Peyer's patch (tissue), 4 donors: ENCODE results near the gene PCED1B. TPM values are rescaled to one million over a fixed set of nuclear protein-coding genes. Genes with fewer than 3 reads are reported as not detected.

Source experiments
- DNase-seq, 3 donors: peaks; one replicate each; pipeline ENCODE4 v3.0.0-alpha.2; 2017 to 2019
- H3K27ac ChIP-seq, 4 donors: fragments of 200-600 bp; sonication (generic); one replicate each; pipeline ENCODE4 v1.5.1; 2016 to 2019
- H3K27me3 ChIP-seq, 2 donors: fragments of 200-600 bp; sonication (generic); one replicate each; pipeline ENCODE4 v1.5.1; 2019
- H3K36me3 ChIP-seq, 3 donors: fragments of 200-600 bp; sonication (generic); one replicate each; pipeline ENCODE4 v1.5.1; 2016 to 2019
- H3K4me1 ChIP-seq, 4 donors: fragments of 200-600 bp; sonication (generic); one replicate each; pipeline ENCODE4 v1.5.1; 2016 to 2019
- H3K4me3 ChIP-seq, 4 donors: fragments of 200-600 bp; sonication (generic); 1 replicate in 3 of 4; 2 replicates in 1 of 4; pipeline ENCODE4 v1.5.1; 2016 to 2019; ENCODE audit warnings: mild to moderate bottlenecking in 1 of 4
- H3K9me3 ChIP-seq, 4 donors: fragments of 200-600 bp; sonication (generic); one replicate each; pipeline ENCODE4 v1.5.1; 2016 to 2019; ENCODE audit warnings: mild to moderate bottlenecking in 1 of 4
- POLR2A ChIP-seq, 2 donors: fragments of 450-650 bp; IDR thresholded peaks; one replicate each; pipeline ENCODE4 v1.5.1; 2017; ENCODE audit warnings: antibody characterized with exemption in 2 of 2, mild to moderate bottlenecking in 2 of 2, moderate library complexity in 2 of 2
- total RNA-seq, 4 donors: library from RNA; depleted of rRNA; stranded (reverse); fragments of >200 nt; gene quantifications; one replicate each; pipeline ENCODE4 v1.1.0, GENCODE V29; 2016
- TF ChIP-seq, protein P1 (sequence below), 6 experiments: fragments of 450-650 bp in 4 of 6; fragments of 200-600 bp in 2 of 6; sonication (generic) in 1 of 6; IDR thresholded peaks; one replicate each; pipeline ENCODE4 v1.5.1; 2017 to 2019; ENCODE audit warnings: antibody characterized with exemption in 6 of 6, mild to moderate bottlenecking in 3 of 6, moderate library complexity in 1 of 6

PCED1B gene
- total RNA-seq, 4 donors from 2014 or later = 1.9 to 11.6 (median 2.3) TPM; not detected in 1

DNA sequence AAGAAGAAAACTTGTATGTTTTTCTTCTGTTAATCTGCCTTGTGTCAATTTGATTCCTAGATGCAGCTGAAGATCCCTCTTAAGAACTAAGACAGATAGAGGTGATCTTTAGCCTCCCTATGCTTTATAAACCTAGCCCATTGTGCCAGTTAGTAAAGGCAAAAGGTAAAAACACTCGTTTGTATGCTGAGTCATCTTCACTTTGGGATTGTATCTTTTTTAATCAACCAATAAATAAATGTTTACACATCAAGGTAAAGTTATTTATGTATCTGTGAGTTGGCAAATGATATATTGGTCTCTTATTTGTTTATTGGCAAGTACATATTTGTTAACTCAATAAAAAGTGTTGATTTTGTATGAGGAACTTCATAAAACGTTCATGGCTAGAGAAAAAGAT is 166.2 kb downstream of the PCED1B start:
- Histone ChIP-seq H3K27me3 (no peaks in the 10 kb centered on the region), H3K36me3 (no peaks in the 10 kb centered on the region), H3K4me3 (no peak overlapping the region), H3K4me1 (no peaks in the 10 kb centered on the region), H3K9me3 (no peaks in the 10 kb centered on the region), H3K27ac (no peak overlapping the region)
- no peak for DNase-seq
- no peak for TF ChIP-seq POLR2A (IDR thresholded peaks at IDR 0.05)
- TF ChIP-seq, protein P1, sequence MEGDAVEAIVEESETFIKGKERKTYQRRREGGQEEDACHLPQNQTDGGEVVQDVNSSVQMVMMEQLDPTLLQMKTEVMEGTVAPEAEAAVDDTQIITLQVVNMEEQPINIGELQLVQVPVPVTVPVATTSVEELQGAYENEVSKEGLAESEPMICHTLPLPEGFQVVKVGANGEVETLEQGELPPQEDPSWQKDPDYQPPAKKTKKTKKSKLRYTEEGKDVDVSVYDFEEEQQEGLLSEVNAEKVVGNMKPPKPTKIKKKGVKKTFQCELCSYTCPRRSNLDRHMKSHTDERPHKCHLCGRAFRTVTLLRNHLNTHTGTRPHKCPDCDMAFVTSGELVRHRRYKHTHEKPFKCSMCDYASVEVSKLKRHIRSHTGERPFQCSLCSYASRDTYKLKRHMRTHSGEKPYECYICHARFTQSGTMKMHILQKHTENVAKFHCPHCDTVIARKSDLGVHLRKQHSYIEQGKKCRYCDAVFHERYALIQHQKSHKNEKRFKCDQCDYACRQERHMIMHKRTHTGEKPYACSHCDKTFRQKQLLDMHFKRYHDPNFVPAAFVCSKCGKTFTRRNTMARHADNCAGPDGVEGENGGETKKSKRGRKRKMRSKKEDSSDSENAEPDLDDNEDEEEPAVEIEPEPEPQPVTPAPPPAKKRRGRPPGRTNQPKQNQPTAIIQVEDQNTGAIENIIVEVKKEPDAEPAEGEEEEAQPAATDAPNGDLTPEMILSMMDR (IDR thresholded peaks at IDR 0.05) = no peak

DNA sequence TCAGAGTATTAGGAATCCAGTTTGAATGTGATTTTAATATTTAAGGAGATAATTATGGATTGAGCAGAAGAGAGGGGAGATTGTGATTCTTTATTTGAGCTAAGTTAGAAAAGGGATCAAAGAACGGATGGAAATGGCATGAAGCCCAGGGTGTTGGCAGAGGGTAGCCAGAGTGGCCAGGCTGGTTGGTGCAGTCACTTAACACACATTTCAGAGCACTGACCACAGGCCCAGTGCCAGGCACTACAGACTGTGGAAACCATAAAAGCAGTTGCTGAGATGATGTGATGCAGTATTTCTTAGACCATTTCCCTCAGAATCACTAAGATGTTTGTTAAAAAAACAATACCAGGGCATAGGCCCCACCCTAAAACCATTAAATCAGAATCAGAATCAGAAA is 168.0 kb downstream of the PCED1B start:
- H3K36me3 ChIP-seq = no peaks in the 10 kb centered on the region
- TF ChIP-seq, protein P1 (IDR thresholded peaks at IDR 0.05) = no peak
- TF ChIP-seq POLR2A (IDR thresholded peaks at IDR 0.05) = no peak
- H3K4me1 ChIP-seq = no peaks in the 10 kb centered on the region
- peaks cover 0 to 3% (median 0%) of the 10 kb centered on the region in 4 donors for H3K9me3 ChIP-seq
- no peak overlapping the region for H3K27ac ChIP-seq
- no peak overlapping the region for H3K4me3 ChIP-seq
- H3K27me3 ChIP-seq = no peaks in the 10 kb centered on the region
- no peak for DNase-seq

DNA sequence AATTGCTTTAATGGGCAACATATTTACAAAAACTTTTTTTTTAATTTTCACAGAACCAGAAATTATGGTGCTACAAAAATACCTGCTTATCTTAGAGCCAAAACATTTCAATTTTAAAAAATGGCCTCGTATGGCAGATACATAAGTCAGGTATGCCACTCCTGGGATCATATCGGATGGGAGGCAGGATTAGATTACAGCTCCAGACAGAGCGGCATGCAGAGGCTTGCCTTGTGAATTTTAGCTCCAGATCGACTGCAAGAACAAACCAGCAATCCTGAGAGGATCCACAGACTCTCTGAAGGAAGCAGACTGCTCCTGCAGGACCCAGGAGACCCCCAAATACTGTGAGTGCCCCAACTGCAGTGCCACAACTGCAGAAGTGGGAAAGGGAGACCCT is 169.7 kb downstream of the PCED1B start:
- no peaks in the 10 kb centered on the region for H3K4me1 ChIP-seq
- H3K9me3 ChIP-seq = peaks cover 0 to 3% (median 0%) of the 10 kb centered on the region in 4 donors
- H3K4me3 ChIP-seq = no peak overlapping the region
- no peak for DNase-seq
- TF ChIP-seq POLR2A (IDR thresholded peaks at IDR 0.05) = no peak
- TF ChIP-seq, protein P1 (IDR thresholded peaks at IDR 0.05) = no peak
- no peaks in the 10 kb centered on the region for H3K27me3 ChIP-seq
- H3K27ac ChIP-seq = no peak overlapping the region
- no peaks in the 10 kb centered on the region for H3K36me3 ChIP-seq

DNA sequence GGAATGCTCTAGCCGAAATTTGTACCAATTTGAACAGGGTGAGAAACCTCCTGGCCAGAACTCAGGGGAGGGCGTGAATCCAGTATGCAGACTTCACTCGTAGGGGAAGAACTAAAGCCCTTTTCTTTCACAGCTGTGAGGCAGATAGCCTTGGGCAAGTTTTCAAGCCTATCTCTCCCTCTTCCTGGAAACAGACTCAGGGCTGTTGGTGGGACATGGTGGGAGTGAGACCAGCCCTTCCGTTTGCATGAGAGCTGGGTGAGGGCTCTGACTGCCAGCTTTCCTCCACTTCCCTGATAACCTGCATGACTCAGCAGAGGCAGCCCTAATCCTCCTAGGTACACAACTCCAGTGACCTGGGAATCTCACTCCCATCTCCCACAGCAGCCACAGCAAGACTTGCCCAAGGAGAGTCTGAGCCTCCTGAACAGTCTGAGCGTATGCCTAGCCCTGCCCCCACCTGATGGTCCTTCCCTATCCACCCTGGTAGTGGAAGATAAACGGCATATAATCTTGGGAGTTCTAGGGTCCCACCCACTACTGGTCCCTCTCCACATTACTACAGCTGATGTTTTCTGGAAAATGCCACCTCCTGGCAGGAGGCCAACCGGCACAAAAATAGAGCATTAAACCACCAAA is 170.4 kb downstream of the PCED1B start:
- DNase-seq = no peak
- TF ChIP-seq POLR2A (IDR thresholded peaks at IDR 0.05) = no peak
- TF ChIP-seq, protein P1 (IDR thresholded peaks at IDR 0.05) = no peak
- Histone ChIP-seq H3K4me1 (no peaks in the 10 kb centered on the region), H3K36me3 (no peaks in the 10 kb centered on the region), H3K27ac (no peak overlapping the region), H3K27me3 (no peaks in the 10 kb centered on the region), H3K9me3 (peaks cover 0 to 3% (median 0%) of the 10 kb centered on the region in 4 donors), H3K4me3 (no peak overlapping the region)

DNA sequence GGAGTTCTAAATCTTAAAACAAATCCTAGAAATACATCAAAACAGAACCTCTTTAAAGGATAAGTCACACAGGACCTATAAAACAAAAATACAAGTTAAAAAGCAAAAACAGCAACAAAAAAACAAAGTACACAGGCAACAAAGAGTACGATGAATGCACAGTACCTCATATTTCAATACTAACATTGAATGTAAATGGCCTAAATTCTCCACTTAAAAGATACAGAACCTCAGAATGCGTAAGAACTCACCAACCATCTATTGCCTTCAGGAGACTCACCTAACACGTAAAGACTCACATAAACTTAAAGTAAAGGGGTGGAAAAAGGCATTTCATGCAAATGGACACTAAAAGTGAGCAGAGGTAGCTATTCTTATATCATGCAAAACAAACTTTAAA is 172.5 kb downstream of the PCED1B start:
- H3K4me3 ChIP-seq = no peak overlapping the region
- no peak overlapping the region for H3K27ac ChIP-seq
- H3K36me3 ChIP-seq = no peaks in the 10 kb centered on the region
- H3K4me1 ChIP-seq = no peaks in the 10 kb centered on the region
- peaks cover 0 to 3% (median 0%) of the 10 kb centered on the region in 4 donors for H3K9me3 ChIP-seq
- no peaks in the 10 kb centered on the region for H3K27me3 ChIP-seq
- no peak for DNase-seq
- TF ChIP-seq POLR2A (IDR thresholded peaks at IDR 0.05) = no peak
- TF ChIP-seq, protein P1 (IDR thresholded peaks at IDR 0.05) = no peak
